ENCODE results near the gene LRRN2.

Gene LRRN2

DNA sequence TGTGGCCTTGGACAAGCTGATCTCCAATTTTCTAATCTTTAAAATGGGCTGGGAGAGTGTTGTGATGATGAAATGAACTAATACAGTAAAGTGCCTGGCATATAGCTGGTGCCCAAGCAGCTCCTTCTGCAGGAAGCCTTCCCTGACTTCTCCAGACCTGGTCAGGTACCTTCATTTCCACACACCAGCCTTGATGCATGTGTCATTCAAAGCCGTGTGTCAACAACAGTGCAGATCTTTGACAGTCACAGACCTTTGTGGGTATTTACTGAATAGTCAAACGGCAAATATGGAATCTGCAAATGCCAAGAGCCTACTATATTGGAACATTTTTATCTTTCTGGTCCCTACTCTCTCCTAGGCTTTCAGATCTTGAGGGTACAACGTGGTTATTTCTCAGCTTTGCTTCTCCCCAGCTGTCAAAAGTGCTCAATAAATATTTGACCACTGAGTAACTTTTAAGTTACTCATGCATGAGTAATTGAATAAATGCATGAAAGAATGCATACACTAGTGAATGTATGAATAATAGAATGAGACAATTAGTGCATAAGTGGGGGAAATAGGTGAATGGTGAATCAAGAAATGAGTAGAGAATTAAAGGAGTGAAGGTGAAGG is 94.0 kb downstream of the LRRN2 start:
- DNase-seq: no peak
- in situ Hi-C loops (cut with HindIII; ENCODE audit: low pct_ligation_motif_present, low pct_unique_long_range_greater_than_20kb, low sequenced_read_pairs): no loop called here

DNA sequence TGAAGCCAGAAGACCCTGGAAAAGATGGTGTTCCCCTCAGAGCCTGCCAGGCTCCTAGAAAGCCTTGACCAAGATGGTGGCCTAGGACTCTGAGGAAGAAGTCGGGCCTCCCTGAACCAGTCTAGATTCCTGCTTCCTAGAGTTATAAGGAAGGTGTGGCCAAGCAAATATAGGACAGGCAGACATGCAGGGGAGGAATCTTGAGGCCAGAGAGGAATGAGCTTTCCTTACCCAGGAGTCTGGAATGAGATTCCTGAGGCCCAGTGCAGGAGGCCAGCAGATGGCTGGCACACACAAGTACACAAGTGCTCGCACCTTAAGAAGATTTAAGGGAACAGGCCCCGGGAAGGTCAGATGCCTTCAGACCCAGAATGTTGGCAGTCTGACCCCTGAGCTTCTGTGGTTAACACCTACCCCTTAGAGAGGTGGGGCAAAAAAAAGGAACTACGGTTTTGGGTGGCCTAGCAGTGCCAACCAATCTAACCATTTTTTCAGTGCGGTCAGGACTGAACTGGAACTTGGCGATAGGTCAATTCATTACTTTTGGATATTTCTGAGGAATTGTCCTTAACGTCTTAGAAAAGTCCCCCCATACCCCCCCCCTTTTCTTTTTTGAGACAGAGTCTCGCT is 96.0 kb downstream of the LRRN2 start:
- no peak for DNase-seq

DNA sequence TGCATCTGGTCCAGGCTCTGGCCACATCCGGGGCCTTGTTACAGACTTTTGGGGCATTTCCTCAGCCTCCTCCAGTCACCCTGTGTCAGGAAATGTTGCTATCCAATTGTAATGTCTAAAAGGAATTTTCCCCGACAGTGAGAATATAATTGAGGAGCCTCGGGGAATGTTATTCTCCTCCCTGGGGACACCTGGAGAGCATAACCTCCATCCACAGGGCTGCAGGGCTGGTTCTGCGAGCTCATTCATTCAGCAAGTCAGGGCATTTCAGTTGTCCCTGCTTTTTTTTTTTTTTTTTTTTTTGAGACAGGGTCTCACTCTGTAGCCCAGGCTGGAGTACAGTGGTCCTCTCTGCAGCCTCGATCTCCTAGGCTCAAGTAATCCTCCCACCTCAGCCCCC is 96.7 kb downstream of the LRRN2 start:
- DNase-seq: no peak
- in situ Hi-C loops (cut with HindIII; ENCODE audit: low pct_ligation_motif_present, low pct_unique_long_range_greater_than_20kb, low sequenced_read_pairs): no loop called here

More for the DNA sequence above, 96.0 kb downstream of the LRRN2 start:
- in situ Hi-C loops (cut with HindIII; ENCODE audit: low pct_ligation_motif_present, low pct_unique_long_range_greater_than_20kb, low sequenced_read_pairs): no loop called here

DNA sequence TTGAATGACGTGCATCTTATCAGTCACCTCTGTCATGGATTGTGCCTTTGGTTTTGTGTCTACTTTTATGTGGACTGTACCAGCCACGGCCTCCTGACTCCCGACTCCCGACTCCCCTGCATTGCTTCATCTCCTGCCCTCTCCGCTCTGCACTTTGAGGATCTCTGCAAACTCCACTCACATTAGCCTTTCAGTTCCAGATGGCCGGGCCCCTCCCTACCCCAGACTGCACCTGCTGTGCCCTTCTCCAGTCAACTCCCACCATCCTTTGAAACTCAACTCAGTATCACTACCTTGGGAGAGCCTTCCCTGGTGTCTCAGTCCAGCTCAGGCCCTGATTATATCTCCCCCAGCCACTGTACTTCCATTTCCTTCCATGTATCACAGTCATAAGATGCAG is 97.9 kb downstream of the LRRN2 start:
- in situ Hi-C loops (cut with HindIII; ENCODE audit: low pct_ligation_motif_present, low pct_unique_long_range_greater_than_20kb, low sequenced_read_pairs): no loop called here
- DNase-seq: no peak

DNA sequence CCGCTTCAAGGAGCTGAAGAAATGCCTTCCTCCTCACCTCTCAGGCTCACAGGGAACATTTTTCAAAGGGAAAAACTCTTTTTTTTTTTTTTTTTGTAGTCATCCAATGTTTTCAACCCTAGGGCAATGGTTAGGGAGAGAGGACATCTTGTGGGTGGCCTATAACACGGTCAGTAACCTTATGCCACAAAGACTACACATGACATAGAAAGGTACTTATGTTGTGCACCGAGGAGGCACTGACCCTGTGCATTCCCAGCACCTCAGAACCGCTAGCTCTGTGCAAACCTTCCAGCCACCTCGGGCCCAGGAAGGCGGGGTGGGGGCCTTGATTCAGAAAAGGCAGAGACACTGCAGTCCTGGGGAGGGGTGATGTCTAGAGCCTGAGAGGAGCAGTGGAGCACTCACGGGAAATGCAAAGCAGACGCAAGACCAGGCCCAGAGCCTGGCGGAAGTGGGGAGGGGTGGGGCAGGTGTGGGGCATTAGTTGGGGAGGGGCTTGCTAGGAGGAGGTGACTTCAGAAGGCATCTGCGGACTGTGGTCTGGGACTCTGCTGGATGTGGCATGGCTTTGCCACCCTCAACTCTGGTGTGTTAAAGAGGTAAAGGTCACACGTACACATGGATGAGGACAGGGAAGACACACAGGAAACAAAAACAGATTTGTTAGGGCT is 100.7 kb downstream of the LRRN2 start:
- no peak for DNase-seq
- in situ Hi-C loops (cut with HindIII; ENCODE audit: low pct_ligation_motif_present, low pct_unique_long_range_greater_than_20kb, low sequenced_read_pairs): no loop called here

DNA sequence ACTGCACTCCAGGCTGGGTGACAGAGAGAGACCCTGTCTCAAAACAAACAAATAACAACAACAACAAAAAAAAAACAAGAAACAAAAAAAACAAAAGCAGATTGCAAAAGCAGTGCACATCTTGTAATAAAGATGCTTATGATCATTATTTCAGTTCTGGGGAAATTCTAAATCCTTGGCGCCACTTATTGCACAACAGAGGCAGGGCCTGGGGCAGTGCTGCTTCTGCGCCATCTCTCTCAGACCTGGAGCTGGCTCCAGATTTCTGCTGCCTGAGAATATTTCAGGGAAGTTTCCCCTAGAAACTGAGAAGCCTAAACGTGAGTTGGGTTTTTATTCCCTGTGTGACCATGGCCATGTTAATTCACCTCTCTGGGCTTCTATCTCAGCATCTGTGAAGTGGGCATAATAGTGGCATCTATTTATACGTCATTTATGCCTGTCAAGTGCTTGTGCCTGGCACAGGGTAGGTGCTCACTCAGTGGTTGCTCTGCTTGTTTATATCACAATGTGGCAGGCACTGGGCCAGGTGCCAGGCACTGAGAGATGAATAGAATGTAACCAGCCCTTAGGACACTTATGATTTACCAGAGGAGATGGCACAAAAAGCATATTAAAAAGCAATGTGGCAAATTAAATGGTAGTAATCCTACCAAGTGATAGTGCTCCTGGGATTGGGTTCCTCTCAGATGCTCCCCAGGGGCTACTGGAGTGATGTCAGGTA is 101.5 kb downstream of the LRRN2 start:
- in situ Hi-C loops (cut with HindIII; ENCODE audit: low pct_ligation_motif_present, low pct_unique_long_range_greater_than_20kb, low sequenced_read_pairs): no loop called here

DNA sequence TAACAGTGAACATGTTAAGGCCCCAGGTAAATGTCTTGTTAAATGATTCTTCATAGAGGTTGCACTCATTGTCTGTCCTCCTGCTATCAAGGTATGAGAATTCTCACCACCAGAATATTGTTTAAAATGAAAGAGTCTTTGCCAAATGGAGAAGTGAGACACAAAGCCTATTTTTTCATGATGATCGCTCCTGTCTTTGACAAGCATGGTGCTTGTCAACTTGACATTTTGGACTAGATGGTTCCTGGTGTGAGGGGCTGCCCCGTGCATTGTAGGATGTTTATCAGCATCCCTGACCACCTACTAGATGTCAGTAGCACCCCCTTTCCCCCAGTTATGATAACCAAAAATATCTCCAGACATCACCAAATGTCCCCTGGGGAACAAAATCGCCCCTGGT is 103.8 kb downstream of the LRRN2 start:
- DNase-seq: no peak
- in situ Hi-C loops (cut with HindIII; ENCODE audit: low pct_ligation_motif_present, low pct_unique_long_range_greater_than_20kb, low sequenced_read_pairs): no loop called here

More for the DNA sequence above, 101.5 kb downstream of the LRRN2 start:
- DNase-seq: no peak

DNA sequence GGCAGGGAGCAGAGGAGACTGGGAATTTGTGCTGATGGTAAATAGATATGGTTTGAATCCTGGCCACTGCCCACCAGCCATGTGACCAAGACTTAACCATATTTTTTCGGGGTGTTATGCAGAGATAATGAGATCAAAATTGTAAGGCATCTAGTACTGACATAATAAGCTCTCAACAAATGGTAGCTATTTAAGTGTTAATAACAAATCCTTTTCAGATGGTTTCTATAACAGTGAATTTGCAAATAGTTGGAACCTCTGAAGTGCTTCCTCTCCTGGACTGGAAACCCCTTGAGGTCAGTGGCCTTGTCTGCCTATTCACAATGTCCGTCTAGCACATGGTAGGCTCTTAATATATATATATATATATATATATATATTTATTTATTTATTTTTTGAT is 104.7 kb downstream of the LRRN2 start:
- in situ Hi-C loops (cut with HindIII; ENCODE audit: low pct_ligation_motif_present, low pct_unique_long_range_greater_than_20kb, low sequenced_read_pairs): no loop called here
- no peak for DNase-seq

DNA sequence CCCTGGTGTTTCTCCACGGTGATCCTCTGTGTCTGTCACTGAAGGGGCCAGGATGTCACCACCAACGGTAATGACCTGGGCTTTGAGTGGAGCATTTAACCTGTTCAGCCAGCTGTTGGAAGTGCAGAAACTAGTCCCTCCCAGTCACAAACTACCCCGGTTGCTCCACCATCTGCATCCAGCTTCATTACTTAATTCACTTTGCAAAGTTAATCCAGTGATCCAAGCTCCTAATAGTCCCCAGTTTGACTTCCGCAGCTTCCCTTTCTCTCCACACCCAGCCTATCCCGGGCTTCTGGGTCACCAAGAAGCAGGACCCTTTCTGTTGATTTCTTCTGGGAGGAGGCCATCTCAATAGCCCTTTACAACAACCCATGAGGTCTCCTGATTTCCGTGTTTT is 105.9 kb downstream of the LRRN2 start:
- in situ Hi-C loops (cut with HindIII; ENCODE audit: low pct_ligation_motif_present, low pct_unique_long_range_greater_than_20kb, low sequenced_read_pairs): no loop called here
- DNase-seq: no peak

DNA sequence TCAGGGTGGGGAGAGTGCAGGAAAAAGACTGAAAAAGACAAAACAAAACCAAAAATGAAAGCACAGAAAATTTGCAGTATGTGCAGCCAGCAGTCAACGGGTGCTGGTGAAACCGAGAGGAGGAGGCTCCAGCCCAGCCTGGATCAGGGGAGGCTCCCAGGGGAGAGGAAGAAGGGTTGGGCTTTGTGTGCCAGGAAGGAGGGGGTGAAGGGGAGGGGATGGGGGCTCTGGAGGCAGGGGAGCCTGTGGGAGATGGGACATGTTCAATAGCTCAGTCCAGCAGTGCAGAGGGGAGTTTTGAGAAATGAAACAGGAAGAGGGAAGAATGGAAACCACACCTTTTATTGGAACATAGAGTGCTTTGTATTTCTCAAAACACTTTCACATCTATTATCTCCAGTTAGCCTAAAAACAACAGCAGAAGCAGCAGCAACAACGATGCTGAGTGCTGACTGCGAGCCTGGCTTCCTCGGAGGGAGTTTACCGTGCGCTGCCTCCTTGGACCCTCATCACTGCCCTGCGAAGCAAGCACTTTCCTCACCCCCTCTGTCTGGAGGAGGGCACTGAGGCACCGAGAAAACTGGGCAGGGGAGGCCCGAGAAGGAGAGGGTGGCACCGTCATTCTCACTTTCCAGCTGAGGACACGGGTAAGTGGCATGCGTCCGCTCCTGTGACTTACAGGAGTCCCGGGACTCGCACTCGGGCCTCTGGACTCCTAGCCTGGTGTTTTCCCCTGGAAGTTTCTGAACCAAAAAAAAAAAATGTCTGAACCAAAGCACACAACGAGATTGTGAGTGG is 106.5 kb downstream of the LRRN2 start:
- in situ Hi-C loops (cut with HindIII; ENCODE audit: low pct_ligation_motif_present, low pct_unique_long_range_greater_than_20kb, low sequenced_read_pairs): no loop called here
- no peak for DNase-seq

DNA sequence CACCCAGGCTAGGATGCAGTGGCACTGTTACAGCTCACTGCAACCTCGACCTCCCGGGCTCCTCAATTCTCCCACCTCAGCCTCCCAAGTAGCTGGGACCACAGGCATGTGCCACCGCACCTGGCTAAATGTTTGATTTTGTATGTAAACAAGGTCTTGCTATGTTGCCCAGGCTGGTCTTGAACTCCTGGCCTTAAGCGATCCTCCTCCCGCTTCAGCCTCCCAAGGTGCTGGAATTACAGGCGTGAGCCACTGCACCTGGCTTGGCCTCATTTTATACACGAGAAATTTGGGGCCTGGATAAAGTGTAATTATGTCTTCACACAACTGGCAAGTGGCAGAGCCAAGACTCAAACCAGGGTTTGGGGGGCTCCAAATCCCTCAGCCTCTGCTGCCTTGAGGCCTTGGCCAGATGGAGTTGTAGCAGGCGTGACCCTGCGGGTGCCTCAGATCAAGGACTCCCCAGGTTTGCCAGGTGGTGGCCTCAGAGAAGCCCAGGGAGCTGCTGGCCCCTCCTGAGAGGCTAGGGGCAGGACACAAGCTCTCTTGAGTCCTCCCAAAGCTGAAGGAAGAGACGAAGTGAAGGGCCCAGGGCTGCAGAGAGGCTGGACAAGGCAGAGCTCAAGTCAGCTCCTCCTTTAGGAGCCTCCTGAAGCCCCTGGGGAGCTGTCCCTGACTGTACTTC is 107.6 kb downstream of the LRRN2 start:
- in situ Hi-C loops (cut with HindIII; ENCODE audit: low pct_ligation_motif_present, low pct_unique_long_range_greater_than_20kb, low sequenced_read_pairs): no loop called here

DNA sequence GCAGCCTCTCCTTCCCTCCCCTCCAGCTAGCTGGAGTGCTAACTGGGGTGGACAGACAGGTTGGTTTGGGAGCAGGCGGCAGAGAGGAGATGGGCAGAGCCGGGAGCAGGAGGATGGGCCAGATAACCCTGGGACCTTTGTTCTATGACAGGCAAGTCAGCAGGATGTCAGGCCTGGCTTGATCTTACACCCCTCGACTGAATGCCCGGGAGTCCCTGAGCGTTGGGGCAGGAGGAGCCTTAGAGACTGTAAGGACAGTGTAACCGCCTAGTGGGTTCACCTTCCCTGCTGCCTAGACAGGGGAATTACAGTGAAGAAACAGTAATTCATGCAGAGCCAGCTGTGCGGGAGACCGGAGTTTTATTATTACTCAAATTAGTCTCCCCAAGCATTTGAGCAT is 109.1 kb downstream of the LRRN2 start:
- in situ Hi-C loops (cut with HindIII; ENCODE audit: low pct_ligation_motif_present, low pct_unique_long_range_greater_than_20kb, low sequenced_read_pairs): no loop called here
- DNase-seq: no peak

More for the DNA sequence above, 107.6 kb downstream of the LRRN2 start:
- no peak for DNase-seq

DNA sequence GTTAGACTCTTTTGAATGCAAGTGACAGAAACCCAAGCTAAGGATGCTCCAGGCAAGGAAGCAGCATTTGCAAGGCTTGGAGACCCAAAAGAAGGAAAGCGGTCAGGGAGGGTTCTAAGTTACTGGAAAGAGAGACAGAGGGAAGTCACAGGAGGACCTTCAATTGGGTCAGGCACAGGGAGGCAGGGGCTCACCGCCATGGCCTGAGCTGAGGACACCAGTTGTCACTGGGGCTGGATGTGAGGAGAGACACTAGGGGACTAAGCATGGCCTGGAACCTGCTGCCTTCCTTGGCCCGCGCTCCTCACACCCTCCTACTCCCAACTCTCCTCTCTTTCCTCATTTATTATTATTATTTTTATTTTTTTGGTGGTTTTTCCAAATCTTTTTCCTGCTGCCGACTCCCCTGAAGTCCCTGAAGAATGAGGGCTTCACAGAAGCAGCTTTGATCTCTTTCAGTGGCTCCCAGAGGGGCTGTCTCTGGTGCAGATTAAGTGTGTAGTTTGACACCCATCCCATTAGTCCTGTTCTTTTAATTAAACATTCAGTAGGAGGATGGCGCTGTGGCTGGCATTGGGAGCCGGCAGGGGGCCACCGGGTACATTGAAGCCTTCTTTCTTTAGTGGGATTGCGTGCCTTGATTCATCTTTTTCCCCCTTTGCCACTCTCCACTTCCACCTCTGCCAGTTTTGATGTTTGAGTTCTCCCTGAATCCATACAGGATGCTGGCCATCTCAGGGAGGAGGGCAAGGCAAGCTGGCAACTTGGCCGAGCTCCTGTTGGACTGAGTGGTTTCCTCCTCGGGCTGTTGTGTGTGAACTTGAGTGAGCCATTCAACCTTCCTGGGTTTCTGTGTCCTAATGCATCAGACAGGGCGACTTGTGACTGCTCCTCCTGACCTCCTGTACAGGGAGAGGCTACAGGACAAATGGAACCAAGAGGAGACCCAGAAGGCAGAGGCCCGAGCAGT is 110.0 kb downstream of the LRRN2 start:
- in situ Hi-C loops (cut with HindIII; ENCODE audit: low pct_ligation_motif_present, low pct_unique_long_range_greater_than_20kb, low sequenced_read_pairs): no loop called here
- no peak for DNase-seq

DNA sequence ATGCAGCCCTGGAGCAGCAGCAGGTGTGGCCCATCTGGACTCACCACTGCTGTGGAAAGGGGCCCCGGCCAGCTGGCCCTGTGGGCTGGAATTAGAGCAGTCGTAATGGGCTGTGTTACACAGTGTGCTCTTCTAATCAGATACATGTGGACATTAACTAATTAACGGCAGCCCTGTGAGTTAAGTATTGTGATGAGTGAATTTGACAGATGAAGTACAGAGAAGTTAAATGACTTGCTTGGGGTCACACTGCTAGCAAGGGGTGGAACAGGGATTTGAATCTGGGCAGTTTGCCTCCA is 110.7 kb downstream of the LRRN2 start:
- in situ Hi-C loops (cut with HindIII; ENCODE audit: low pct_ligation_motif_present, low pct_unique_long_range_greater_than_20kb, low sequenced_read_pairs): no loop called here
- DNase-seq: no peak

DNA sequence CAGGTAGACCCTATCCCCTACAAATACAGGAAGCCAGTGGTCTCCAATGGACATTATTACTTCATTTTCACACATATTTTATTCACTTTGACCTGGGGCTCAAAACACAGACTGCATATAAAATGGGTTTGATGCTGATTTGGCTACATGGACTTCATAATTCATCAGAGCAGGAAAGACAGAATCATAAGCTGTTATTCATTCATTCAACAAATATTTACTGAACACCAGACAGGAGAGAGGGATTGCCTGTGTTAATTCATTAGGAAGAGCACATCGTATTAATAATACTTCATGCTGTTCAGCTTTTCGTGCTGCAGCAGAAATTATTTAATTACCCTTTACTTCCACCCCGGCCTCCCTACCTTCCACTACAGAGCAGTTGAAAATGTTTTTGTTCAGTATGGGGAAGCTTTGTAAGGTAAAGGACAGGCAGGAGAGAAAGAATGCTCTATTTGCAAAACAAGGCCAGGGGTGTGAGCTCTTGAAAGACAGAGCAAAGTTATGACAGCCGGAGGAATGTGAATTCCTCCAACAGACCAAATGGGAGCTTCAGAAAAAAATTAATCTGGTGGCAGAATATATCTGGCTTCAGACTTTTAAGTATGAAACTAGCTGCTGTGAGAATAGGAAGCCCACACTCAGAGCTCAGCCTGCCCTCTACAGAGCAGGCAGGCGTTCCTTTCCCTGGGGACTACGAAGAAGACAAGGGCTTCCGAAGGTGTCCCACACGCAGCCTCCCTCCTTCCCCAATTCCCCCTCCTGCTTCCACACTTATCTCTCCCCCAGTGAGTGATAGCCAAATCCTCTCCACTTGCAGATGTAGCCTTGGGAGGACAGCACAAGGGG is 111.3 kb downstream of the LRRN2 start:
- no peak for DNase-seq
- in situ Hi-C loops (cut with HindIII; ENCODE audit: low pct_ligation_motif_present, low pct_unique_long_range_greater_than_20kb, low sequenced_read_pairs): no loop called here

All from ACHN (cell line).